Measurements from ENCODE around the gene PARP3. TPM values are rescaled to one million over a fixed set of nuclear protein-coding genes. Genes with fewer than 3 reads are reported as not detected.

The PARP3 gene
- total and polyA plus RNA-seq, 9 of the 15 experiments (the other 6 are each of a cell fraction or from before 2014, with no cell fraction given) = 0.46 to 6.6 (median 4.5) TPM

DNA sequence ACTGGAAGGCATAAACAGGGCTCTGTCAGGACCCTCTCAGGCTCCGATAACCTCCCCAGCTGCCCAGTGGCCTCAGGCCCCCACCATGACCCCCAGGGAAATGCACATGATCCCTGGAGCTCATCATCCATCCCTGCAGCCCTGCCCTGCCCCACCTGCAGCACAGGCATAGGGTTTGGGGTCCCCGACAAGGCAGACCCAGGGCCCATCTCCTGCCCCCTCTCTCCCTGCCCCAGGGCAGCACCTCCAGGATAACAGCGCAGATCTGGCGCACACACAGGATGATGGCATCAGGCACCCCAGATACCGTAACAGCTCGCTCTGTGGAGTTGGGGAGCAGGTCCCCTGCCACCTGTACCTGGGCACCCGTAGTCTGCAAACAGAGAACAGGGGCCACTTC, 17.5 kb downstream of the PARP3 start (continued):
- TF ChIP-seq, protein P1, sequence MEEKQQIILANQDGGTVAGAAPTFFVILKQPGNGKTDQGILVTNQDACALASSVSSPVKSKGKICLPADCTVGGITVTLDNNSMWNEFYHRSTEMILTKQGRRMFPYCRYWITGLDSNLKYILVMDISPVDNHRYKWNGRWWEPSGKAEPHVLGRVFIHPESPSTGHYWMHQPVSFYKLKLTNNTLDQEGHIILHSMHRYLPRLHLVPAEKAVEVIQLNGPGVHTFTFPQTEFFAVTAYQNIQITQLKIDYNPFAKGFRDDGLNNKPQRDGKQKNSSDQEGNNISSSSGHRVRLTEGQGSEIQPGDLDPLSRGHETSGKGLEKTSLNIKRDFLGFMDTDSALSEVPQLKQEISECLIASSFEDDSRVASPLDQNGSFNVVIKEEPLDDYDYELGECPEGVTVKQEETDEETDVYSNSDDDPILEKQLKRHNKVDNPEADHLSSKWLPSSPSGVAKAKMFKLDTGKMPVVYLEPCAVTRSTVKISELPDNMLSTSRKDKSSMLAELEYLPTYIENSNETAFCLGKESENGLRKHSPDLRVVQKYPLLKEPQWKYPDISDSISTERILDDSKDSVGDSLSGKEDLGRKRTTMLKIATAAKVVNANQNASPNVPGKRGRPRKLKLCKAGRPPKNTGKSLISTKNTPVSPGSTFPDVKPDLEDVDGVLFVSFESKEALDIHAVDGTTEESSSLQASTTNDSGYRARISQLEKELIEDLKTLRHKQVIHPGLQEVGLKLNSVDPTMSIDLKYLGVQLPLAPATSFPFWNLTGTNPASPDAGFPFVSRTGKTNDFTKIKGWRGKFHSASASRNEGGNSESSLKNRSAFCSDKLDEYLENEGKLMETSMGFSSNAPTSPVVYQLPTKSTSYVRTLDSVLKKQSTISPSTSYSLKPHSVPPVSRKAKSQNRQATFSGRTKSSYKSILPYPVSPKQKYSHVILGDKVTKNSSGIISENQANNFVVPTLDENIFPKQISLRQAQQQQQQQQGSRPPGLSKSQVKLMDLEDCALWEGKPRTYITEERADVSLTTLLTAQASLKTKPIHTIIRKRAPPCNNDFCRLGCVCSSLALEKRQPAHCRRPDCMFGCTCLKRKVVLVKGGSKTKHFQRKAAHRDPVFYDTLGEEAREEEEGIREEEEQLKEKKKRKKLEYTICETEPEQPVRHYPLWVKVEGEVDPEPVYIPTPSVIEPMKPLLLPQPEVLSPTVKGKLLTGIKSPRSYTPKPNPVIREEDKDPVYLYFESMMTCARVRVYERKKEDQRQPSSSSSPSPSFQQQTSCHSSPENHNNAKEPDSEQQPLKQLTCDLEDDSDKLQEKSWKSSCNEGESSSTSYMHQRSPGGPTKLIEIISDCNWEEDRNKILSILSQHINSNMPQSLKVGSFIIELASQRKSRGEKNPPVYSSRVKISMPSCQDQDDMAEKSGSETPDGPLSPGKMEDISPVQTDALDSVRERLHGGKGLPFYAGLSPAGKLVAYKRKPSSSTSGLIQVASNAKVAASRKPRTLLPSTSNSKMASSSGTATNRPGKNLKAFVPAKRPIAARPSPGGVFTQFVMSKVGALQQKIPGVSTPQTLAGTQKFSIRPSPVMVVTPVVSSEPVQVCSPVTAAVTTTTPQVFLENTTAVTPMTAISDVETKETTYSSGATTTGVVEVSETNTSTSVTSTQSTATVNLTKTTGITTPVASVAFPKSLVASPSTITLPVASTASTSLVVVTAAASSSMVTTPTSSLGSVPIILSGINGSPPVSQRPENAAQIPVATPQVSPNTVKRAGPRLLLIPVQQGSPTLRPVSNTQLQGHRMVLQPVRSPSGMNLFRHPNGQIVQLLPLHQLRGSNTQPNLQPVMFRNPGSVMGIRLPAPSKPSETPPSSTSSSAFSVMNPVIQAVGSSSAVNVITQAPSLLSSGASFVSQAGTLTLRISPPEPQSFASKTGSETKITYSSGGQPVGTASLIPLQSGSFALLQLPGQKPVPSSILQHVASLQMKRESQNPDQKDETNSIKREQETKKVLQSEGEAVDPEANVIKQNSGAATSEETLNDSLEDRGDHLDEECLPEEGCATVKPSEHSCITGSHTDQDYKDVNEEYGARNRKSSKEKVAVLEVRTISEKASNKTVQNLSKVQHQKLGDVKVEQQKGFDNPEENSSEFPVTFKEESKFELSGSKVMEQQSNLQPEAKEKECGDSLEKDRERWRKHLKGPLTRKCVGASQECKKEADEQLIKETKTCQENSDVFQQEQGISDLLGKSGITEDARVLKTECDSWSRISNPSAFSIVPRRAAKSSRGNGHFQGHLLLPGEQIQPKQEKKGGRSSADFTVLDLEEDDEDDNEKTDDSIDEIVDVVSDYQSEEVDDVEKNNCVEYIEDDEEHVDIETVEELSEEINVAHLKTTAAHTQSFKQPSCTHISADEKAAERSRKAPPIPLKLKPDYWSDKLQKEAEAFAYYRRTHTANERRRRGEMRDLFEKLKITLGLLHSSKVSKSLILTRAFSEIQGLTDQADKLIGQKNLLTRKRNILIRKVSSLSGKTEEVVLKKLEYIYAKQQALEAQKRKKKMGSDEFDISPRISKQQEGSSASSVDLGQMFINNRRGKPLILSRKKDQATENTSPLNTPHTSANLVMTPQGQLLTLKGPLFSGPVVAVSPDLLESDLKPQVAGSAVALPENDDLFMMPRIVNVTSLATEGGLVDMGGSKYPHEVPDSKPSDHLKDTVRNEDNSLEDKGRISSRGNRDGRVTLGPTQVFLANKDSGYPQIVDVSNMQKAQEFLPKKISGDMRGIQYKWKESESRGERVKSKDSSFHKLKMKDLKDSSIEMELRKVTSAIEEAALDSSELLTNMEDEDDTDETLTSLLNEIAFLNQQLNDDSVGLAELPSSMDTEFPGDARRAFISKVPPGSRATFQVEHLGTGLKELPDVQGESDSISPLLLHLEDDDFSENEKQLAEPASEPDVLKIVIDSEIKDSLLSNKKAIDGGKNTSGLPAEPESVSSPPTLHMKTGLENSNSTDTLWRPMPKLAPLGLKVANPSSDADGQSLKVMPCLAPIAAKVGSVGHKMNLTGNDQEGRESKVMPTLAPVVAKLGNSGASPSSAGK (IDR thresholded peaks at IDR 0.05) = no peak
- TF ChIP-seq MIER1 (IDR thresholded peaks at IDR 0.05; ENCODE audit: low read depth) = no peak
- TF ChIP-seq, protein P2, sequence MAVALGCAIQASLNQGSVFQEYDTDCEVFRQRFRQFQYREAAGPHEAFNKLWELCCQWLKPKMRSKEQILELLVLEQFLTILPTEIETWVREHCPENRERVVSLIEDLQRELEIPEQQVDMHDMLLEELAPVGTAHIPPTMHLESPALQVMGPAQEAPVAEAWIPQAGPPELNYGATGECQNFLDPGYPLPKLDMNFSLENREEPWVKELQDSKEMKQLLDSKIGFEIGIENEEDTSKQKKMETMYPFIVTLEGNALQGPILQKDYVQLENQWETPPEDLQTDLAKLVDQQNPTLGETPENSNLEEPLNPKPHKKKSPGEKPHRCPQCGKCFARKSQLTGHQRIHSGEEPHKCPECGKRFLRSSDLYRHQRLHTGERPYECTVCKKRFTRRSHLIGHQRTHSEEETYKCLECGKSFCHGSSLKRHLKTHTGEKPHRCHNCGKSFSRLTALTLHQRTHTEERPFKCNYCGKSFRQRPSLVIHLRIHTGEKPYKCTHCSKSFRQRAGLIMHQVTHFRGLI (CRISPR knock-in tag; IDR thresholded peaks at IDR 0.05) = no peak
